ENCODE measurements around the gene LRRC4B. TPM values are rescaled to one million over a fixed set of nuclear protein-coding genes. Genes with fewer than 3 reads are reported as not detected.

Gene LRRC4B
- total and polyA plus RNA-seq, 7 donors, result 0.23 to 2.8 (median 2.4) TPM; not detected in 1

DNA sequence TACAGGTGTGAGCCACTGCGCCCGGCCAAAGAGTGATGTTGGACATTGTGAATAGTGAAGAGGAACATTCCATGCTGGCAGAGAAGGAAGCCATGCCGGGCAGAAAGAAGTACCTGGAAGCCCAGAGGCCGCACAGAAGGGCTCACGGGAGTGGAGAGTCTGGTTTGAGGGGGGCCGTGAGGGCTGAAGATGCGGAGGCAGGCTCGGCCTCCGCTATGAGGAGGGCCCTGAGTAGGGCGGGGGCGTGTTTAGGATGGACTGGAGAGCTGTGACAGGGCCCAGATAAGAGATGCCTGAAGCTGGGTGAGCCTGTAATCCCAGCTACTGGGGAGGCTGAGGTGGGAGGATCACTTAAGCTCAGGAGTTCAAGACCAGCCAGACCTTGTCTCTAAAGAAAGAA lies 58.9 kb downstream of the LRRC4B start:
- intact Hi-C loops (cut with DNase I), result no loop called here
- no peak for DNase-seq

DNA sequence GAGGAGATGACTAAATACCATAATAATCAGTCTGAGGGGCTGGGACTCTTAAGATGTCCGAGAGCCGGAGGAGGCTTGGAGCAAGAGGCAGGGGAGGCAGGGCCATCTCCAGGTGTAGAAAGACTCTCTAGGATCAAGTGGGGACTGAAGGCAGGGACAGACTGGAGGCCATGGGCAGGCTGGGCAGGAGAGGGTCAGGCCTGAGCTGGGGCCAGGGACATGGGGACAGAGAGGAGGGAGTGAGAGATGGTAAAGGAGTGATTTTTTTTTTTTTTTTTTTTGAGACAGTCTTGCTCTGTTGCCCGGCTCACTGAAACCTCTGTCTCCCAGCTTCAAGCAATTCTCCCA lies 59.4 kb downstream of the LRRC4B start:
- intact Hi-C loops (cut with DNase I), result no loop called here
- 91 to 94% methylated on average over 3 of the region's 3 CpGs for WGBS, 2 donors
- DNase-seq, result no peak

More for the DNA sequence above, 58.9 kb downstream of the LRRC4B start:
- Histone ChIP-seq H3K36me3 (peaks cover 0 to 11% (median 0%) of the 10 kb centered on the region in 4 donors), H3K4me1 (peaks cover 0 to 15% (median 9%) of the 10 kb centered on the region in 4 donors), H3K27me3 (no peaks in the 10 kb centered on the region), H3K9me3 (no peaks in the 10 kb centered on the region), H3K27ac (no peak overlapping the region), H3K4me3 (no peak overlapping the region)
- no peak for TF ChIP-seq POLR2A (IDR thresholded peaks at IDR 0.05)
- no peak for TF ChIP-seq CTCF (IDR thresholded peaks at IDR 0.05)
- WGBS, 2 donors, result 88 to 90% methylated on average over 11 of the region's 11 CpGs

DNA sequence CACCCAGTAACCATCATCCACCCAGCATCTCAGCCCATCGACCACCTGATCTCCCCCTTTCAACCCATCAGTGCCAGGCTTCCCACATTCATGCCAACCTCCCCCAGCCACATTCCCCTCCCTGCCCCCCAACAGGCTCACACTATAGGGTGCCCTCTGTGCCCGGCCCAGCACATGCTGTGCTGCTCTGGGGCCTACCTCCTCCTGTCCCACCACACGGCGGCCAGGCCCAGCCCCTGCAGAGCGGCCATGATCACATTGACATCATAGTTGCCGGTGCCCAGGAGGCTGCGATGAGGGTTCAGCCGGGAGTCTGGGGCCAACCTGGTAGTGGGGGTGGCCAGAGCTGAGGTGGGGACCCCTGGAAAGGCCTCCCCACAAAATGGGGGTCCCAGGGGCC lies 60.9 kb downstream of the LRRC4B start:
- no peak for DNase-seq

More for the DNA sequence above, 59.4 kb downstream of the LRRC4B start:
- peaks cover 0 to 15% (median 9%) of the 10 kb centered on the region in 4 donors for H3K4me1 ChIP-seq
- peaks cover 0 to 11% (median 0%) of the 10 kb centered on the region in 4 donors for H3K36me3 ChIP-seq
- H3K9me3 ChIP-seq, result no peaks in the 10 kb centered on the region
- no peak overlapping the region for H3K4me3 ChIP-seq
- TF ChIP-seq CTCF (IDR thresholded peaks at IDR 0.05), result no peak
- TF ChIP-seq POLR2AphosphoS5 (IDR thresholded peaks at IDR 0.05), result no peak
- H3K27me3 ChIP-seq, result no peaks in the 10 kb centered on the region
- H3K27ac ChIP-seq, result no peak overlapping the region

DNA sequence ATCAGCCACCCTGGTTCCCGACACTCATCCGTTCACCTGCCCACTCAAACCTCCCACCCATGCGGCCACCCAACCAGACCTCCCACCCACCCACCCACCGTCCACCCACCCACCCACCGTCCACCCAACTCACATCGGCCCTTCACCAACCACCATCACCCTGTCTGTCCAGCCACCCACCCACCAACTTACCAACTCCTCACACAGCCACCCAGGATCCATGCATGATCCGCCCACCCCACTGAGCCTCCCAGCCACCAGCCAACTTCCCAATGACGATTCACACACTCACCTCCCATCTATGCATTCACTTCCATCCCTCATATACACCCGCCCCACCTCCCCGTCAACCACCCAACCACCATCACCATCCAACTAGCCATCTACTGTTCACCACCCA lies 61.5 kb downstream of the LRRC4B start:
- 93 to 95% methylated on average over 10 of the region's 10 CpGs for WGBS, 2 donors
- DNase-seq, result no peak
- intact Hi-C loops (cut with DNase I), result no loop called here
- Histone ChIP-seq H3K27ac (no peak overlapping the region), H3K4me3 (no peak overlapping the region), H3K36me3 (peaks cover 0 to 11% (median 0%) of the 10 kb centered on the region in 4 donors), H3K9me3 (no peaks in the 10 kb centered on the region), H3K4me1 (peaks cover 0 to 12% (median 10%) of the 10 kb centered on the region in 4 donors), H3K27me3 (no peaks in the 10 kb centered on the region)
- TF ChIP-seq POLR2AphosphoS5 (IDR thresholded peaks at IDR 0.05), result no peak
- TF ChIP-seq EP300 (IDR thresholded peaks at IDR 0.05), result no peak
- no peak for TF ChIP-seq CTCF (IDR thresholded peaks at IDR 0.05)
- no peak for TF ChIP-seq POLR2A (IDR thresholded peaks at IDR 0.05)

More for the DNA sequence above, 60.9 kb downstream of the LRRC4B start:
- intact Hi-C loops (cut with DNase I), result no loop called here
- TF ChIP-seq POLR2AphosphoS5 (IDR thresholded peaks at IDR 0.05) (no peak), POLR2A (IDR thresholded peaks at IDR 0.05) (no peak), CTCF (IDR thresholded peaks at IDR 0.05) (no peak), EP300 (IDR thresholded peaks at IDR 0.05) (no peak)
- WGBS, 2 donors, result 95 to 96% methylated on average over 8 of the region's 8 CpGs
- H3K36me3 ChIP-seq, result peaks cover 0 to 11% (median 0%) of the 10 kb centered on the region in 4 donors
- H3K27ac ChIP-seq, result no peak overlapping the region
- no peak overlapping the region for H3K4me3 ChIP-seq
- peaks cover 0 to 15% (median 9%) of the 10 kb centered on the region in 4 donors for H3K4me1 ChIP-seq
- no peaks in the 10 kb centered on the region for H3K9me3 ChIP-seq
- H3K27me3 ChIP-seq, result no peaks in the 10 kb centered on the region

Data from sigmoid colon (tissue), 7 donors.